Measurements from ENCODE around the gene SLC22A1.

DNA sequence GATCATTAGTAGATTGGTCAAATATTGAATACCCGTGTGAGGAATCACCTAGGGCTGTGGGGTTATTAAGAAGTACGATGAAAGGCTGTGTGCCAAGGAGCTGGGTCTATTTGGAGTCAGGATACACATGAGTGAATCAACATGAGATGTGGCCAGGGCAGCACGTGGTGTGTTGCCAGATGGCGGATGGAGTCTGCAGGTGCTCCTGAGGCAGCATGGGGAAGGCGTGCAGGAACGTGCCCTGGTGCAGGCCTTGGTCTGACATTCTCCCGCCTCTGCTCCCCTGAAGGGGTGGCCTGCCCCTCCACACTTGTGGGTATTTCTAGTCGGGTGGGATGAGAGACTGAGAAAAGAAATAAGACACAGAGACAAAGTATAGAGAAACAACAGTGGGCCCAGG is 39.0 kb upstream of the SLC22A1 start:
- TF ChIP-seq CTCF (IDR thresholded peaks at IDR 0.05; ENCODE audit: low read depth, low read length) (no peak), EZH2phosphoT487 (IDR thresholded peaks at IDR 0.05; ENCODE audit: low read depth) (no peak)
